Measurements from ENCODE around the gene GTF2H1. TPM values are rescaled to one million over a fixed set of nuclear protein-coding genes. Genes with fewer than 3 reads are reported as not detected.

GTF2H1 gene
- total and polyA plus RNA-seq, 9 of the 15 experiments (the other 6 are each of a cell fraction or from before 2014, with no cell fraction given), result 56.9 to 126 (median 92.1) TPM

DNA sequence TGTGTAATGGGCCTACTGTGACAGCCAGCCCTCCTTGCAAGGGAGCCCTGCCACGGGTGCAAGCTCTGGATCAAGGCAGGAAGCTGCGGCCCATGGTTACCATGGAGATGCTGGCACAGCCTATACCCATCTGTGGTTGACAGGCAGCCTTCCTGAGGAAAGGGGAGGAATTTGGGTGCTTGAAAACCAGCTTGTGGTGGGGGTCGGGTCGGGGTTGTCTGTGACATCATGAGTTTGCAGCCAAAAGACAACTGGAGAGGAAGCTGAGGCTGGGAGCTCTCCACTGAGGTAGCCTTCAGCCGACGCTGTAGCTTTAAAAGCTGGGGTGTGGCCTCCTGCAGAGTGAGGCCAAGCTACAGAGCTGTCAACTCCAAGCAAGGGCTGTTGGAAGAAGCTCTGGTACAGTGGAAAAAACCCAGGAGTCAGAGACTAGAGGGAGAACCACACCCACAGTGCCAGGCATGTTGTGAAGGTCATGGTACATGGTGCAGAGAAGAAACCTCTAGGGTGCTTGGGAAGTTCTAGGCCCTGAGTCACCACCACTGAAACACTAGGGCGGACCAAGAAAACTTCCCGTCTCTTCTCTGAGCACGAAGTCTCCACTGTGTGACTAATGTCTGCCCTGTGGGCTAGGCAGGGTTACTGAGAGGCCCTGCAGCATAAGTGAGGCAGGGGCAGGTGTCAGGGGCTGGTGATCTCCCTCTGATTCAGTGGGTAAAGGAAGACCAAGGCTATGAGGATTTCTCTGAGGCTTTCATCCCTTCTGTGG is 61.2 kb downstream of the GTF2H1 start (continued):
- TF ChIP-seq, protein P1, sequence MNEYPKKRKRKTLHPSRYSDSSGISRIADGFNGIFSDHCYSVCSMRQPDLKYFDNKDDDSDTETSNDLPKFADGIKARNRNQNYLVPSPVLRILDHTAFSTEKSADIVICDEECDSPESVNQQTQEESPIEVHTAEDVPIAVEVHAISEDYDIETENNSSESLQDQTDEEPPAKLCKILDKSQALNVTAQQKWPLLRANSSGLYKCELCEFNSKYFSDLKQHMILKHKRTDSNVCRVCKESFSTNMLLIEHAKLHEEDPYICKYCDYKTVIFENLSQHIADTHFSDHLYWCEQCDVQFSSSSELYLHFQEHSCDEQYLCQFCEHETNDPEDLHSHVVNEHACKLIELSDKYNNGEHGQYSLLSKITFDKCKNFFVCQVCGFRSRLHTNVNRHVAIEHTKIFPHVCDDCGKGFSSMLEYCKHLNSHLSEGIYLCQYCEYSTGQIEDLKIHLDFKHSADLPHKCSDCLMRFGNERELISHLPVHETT (CRISPR knock-in tag; conservative IDR thresholded peaks at IDR 0.05 in 1 of 2, IDR thresholded peaks at IDR 0.05 in 1 of 2), result peak in 1 of 2 experiments; percentile 13; a peak in 2 of 4 replicates
- TF ChIP-seq, protein P2, sequence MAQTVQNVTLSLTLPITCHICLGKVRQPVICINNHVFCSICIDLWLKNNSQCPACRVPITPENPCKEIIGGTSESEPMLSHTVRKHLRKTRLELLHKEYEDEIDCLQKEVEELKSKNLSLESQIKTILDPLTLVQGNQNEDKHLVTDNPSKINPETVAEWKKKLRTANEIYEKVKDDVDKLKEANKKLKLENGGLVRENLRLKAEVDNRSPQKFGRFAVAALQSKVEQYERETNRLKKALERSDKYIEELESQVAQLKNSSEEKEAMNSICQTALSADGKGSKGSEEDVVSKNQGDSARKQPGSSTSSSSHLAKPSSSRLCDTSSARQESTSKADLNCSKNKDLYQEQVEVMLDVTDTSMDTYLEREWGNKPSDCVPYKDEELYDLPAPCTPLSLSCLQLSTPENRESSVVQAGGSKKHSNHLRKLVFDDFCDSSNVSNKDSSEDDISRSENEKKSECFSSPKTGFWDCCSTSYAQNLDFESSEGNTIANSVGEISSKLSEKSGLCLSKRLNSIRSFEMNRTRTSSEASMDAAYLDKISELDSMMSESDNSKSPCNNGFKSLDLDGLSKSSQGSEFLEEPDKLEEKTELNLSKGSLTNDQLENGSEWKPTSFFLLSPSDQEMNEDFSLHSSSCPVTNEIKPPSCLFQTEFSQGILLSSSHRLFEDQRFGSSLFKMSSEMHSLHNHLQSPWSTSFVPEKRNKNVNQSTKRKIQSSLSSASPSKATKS (CRISPR knock-in tag; IDR thresholded peaks at IDR 0.05), result no peak
- no peak for TF ChIP-seq HCFC1 (IDR thresholded peaks at IDR 0.05; ENCODE audit: low read depth, low read length)

DNA sequence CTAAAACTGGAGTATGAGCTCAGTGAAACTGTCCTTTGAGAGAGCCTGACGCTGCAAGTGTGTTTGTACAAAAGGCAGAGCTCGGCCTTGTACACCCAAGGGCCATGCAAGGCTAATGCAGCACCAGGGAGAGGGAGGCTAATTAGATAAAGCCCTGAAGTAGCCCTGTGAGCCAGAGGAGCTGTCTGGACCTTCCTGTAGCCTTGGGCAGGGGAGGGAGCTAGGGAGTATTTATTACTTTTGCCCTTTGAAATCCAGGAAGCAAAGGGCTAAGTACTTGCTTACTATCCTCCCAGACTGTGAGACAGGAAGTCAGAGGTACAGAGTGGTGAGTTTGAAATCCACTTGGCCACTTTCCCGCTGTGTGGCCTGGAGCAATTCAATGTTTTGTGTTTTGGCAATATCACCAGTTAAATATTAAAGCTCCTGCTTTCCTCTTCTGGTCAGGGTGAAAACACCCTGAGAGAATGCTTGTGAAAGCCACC is 61.8 kb downstream of the GTF2H1 start:
- H3K9ac ChIP-seq (ENCODE audit: insufficient read depth in 1 of 2, low read depth in 2 of 2, low read length in 2 of 2), result peak overlapping the region; percentile 50 to 57; a peak in 3 of 4 replicates
- H3K4me3 ChIP-seq, result no peak overlapping the region
- H3K9me3 ChIP-seq (replicated peaks; ENCODE audit: control insufficient read depth, insufficient read depth, low read depth, low read length), result no peaks in the 10 kb centered on the region
- H4K20me1 ChIP-seq (replicated peaks; ENCODE audit: control insufficient read depth, insufficient read depth, low read length), result no peaks in the 10 kb centered on the region
- POLR2A ChIA-PET, result interaction anchor here (0.6 to 4.0 kb wide), 5 partner anchors 8 to 26 kb away, joined by 3 to 45 read pairs (median 12); partner anchors contain the start of gene LDHA
- intact Hi-C loops (cut with micrococcal nuclease), result no loop called here
- no peaks in the 10 kb centered on the region for H3K36me3 ChIP-seq (ENCODE audit: control insufficient read depth, insufficient read depth, low read length)
- H2AFZ ChIP-seq (ENCODE audit: low read depth, low read length), result peak overlapping the region; percentile 95
- H3K27ac ChIP-seq (ENCODE audit: extremely low read depth, low read depth, low read length), result peak overlapping the region; percentile 81
- H3K27me3 ChIP-seq (ENCODE audit: control insufficient read depth in 2 of 2, insufficient read depth in 2 of 2, low read length in 2 of 2), result no peaks in the 10 kb centered on the region
- 17% methylated on average over 3 of the region's 3 CpGs for WGBS (ENCODE audit: insufficient coverage, low coverage, missing lambda C conversion rate)
- CTCF ChIA-PET (ENCODE audit: low intra/inter-chr PET ratio), result no interaction called here
- ATAC-seq (peak; percentile 83), DNase-seq (ENCODE audit: extremely low read depth in 1 of 4, low spot score in 3 of 4) (peak; percentile 20 to 73 (median 46)), FAIRE-seq (no peak)
- in situ Hi-C loops (cut with MboI), result no loop called here
- no peaks in the 10 kb centered on the region for H3K79me2 ChIP-seq (ENCODE audit: control insufficient read depth, insufficient read depth, low read length)
- no TSS peak for BruUV-seq (replicated peaks)
- H3K4me2 ChIP-seq (ENCODE audit: insufficient read depth, low read length), result peak overlapping the region; percentile 66
- peaks cover 10 to 18% of the 10 kb centered on the region in 2 experiments; a peak in 4 of 5 replicates for H3K4me1 ChIP-seq (replicated peaks in 1 of 2; ENCODE audit: control insufficient read depth in 2 of 2, insufficient read depth in 2 of 2, low read length in 2 of 2)
- H3K9me1 ChIP-seq (ENCODE audit: control insufficient read depth, insufficient read depth, low read length), result no peaks in the 10 kb centered on the region
- no peak for TF ChIP-seq ZNF224 (CRISPR knock-in tag; IDR thresholded peaks at IDR 0.05)
- peak; percentile 62 for TF ChIP-seq GABPA (tag; conservative IDR thresholded peaks at IDR 0.05; ENCODE audit: low read depth)
- TF ChIP-seq TFAM (CRISPR knock-in tag; conservative IDR thresholded peaks at IDR 0.05), result no peak
- peak; percentile 34; the same call in 1 of the 2 replicates for TF ChIP-seq SPI1 (IDR thresholded peaks at IDR 0.05; ENCODE audit: borderline replicate concordance, low read depth, low read length)
- TF ChIP-seq, protein P2 (CRISPR knock-in tag; IDR thresholded peaks at IDR 0.05), result no peak
- TF ChIP-seq ATF7 (IDR thresholded peaks at IDR 0.05), result no peak
- no peak for TF ChIP-seq RFX1 (IDR thresholded peaks at IDR 0.05)
- no peak for TF ChIP-seq ARNT (IDR thresholded peaks at IDR 0.05)
- TF ChIP-seq DDX20 (tag; IDR thresholded peaks at IDR 0.05; ENCODE audit: low read depth), result no peak
- TF ChIP-seq FOXA3 (CRISPR knock-in tag; conservative IDR thresholded peaks at IDR 0.05 in 1 of 2, IDR thresholded peaks at IDR 0.05 in 1 of 2), result no peak
- TF ChIP-seq ZNF174 (CRISPR knock-in tag; IDR thresholded peaks at IDR 0.05), result no peak

Measured in K562 (cell line).